Body of pancreas (tissue), 4 donors: ENCODE data around the gene FRAS1. TPM values are rescaled to one million over a fixed set of nuclear protein-coding genes. Genes with fewer than 3 reads are reported as not detected.
A peak's percentile ranks its signal among the peaks of the same experiment; 100 is the strongest.

Source experiments
- ATAC-seq: fragments of 150-250 bp; one replicate; pipeline ENCODE4 v1.9.1; 2016
- DNase-seq, 4 donors: peaks; one replicate each; pipeline ENCODE4 v3.0.0-alpha.2; 2019
- H3K27ac ChIP-seq, 4 donors: fragments of 200-600 bp; sonication (generic); 1 replicate in 3 of 4; 2 replicates in 1 of 4; pipeline versions ENCODE4 v1.5.1 to v1.6.1; 2016 to 2019; ENCODE audit warnings: mild to moderate bottlenecking in 1 of 4, mixed read lengths in 1 of 4, moderate library complexity in 1 of 4
- H3K27me3 ChIP-seq, 2 donors: fragments of 200-600 bp; sonication (generic); one replicate each; pipeline ENCODE4 v1.6.0; 2016; ENCODE audit warnings: mild to moderate bottlenecking in 1 of 2
- H3K36me3 ChIP-seq, 2 donors: fragments of 200-600 bp; sonication (generic); replicated peaks in 1 of 2; 2 replicates each; pipeline ENCODE4 v1.5.1; 2016; ENCODE audit warnings: low read depth in 2 of 2; ENCODE audit not compliant: insufficient read depth in 1 of 2
- H3K4me1 ChIP-seq: fragments of 200-600 bp; sonication (generic); one replicate; pipeline ENCODE4 v1.6.0; 2016
- H3K4me3 ChIP-seq, 2 donors: fragments of 200-600 bp; sonication (generic); 1 replicate in 1 of 2; 2 replicates in 1 of 2; pipeline ENCODE4 v1.5.1; 2016 to 2019
- H3K9me3 ChIP-seq, 3 donors: fragments of 200-600 bp; sonication (generic); 1 replicate in 2 of 3; 2 replicates in 1 of 3; pipeline ENCODE4 v1.5.1; 2016
- POLR2A ChIP-seq, 3 donors: fragments of 450-650 bp; IDR thresholded peaks; one replicate each; pipeline ENCODE4 v1.6.1; 2016; ENCODE audit warnings: antibody characterized with exemption in 3 of 3, mild to moderate bottlenecking in 2 of 3
- whole genome bisulfite sequencing, 2 donors: methylation state at CpG; one replicate each; pipeline ENCODE4 v1.1.5; 2017; 5-methylcytosine and 5-hydroxymethylcytosine counted together
- intact Hi-C: fragments of 100-400 bp; cut with DNase I; formaldehyde crosslinking; loops from one replicate; pipeline ENCODE4 v1.15.1; 2023
- total RNA-seq, 2 donors: library from RNA; depleted of rRNA; stranded (reverse); fragments of >200 nt; gene quantifications; one replicate each; pipeline ENCODE4 v1.1.0, GENCODE V29; 2016
- TF ChIP-seq, protein P1 (sequence below), 7 experiments: fragments of 450-650 bp in 4 of 7; fragments of 200-600 bp in 3 of 7; sonication (generic) in 3 of 7; IDR thresholded peaks; one replicate each; pipeline ENCODE4 v1.5.1; 2016 to 2019; ENCODE audit warnings: antibody characterized with exemption in 7 of 7

The FRAS1 gene
- total RNA-seq, 2 donors from 2014 or later, result 22.6 to 24.4 TPM

DNA sequence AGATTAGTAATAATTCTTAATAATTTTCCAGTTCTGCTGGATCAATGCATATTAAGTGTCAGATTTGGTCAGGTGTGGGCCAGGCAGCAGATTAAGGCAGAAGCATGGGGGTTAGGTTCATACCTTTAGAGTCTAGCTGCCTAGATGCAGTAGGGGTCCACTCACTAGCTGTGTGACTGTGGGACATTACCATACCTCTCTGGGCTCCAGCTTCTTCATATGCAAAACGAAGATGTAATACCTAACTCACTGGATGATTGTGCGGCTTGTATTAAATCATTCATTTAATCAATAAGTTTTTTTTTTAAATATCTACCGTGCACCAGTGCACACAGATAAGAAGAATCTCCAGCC lies 495.9 kb downstream of the FRAS1 start:
- Histone ChIP-seq H3K9me3 (no peaks in the 10 kb centered on the region), H3K27me3 (no peaks in the 10 kb centered on the region), H3K4me1 (peaks cover 10% of the 10 kb centered on the region), H3K36me3 (no peaks in the 10 kb centered on the region), H3K4me3 (no peak overlapping the region), H3K27ac (peak overlapping the region; percentile 52 to 91 (median 90))
- DNase-seq (no peak), ATAC-seq (no peak)
- intact Hi-C loops, result no loop called here
- WGBS, 2 donors, result 51 to 60% methylated on average over 3 of the region's 3 CpGs
- TF ChIP-seq, protein P1, sequence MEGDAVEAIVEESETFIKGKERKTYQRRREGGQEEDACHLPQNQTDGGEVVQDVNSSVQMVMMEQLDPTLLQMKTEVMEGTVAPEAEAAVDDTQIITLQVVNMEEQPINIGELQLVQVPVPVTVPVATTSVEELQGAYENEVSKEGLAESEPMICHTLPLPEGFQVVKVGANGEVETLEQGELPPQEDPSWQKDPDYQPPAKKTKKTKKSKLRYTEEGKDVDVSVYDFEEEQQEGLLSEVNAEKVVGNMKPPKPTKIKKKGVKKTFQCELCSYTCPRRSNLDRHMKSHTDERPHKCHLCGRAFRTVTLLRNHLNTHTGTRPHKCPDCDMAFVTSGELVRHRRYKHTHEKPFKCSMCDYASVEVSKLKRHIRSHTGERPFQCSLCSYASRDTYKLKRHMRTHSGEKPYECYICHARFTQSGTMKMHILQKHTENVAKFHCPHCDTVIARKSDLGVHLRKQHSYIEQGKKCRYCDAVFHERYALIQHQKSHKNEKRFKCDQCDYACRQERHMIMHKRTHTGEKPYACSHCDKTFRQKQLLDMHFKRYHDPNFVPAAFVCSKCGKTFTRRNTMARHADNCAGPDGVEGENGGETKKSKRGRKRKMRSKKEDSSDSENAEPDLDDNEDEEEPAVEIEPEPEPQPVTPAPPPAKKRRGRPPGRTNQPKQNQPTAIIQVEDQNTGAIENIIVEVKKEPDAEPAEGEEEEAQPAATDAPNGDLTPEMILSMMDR (IDR thresholded peaks at IDR 0.05), result no peak
- TF ChIP-seq POLR2A (IDR thresholded peaks at IDR 0.05), result no peak

DNA sequence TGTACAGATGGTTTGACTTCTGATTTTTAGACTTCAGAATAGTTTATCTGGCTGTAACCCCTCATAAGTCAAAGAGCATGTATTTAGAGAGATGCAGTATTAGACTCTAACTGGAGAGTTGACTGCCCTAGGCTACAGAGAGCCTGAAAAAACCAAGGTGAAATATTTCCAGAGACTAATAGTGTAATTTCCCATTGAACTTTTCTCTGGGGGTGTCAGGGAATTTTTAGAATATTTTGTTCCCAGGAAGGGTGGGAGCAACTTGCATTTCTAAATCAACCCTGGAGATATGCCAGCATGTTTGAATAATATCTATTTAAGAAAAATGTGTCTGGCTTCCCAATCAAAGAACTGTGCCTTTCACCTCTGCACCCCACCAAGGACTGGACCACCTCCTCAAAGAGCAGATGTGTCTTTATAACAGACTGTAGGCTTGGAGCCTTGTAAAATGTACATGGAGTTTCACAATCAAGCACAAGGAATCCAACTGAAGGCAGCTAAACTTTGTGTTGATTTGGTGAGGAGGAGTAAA lies 496.5 kb downstream of the FRAS1 start:
- TF ChIP-seq, protein P1 (IDR thresholded peaks at IDR 0.05), result no peak
- no peak for TF ChIP-seq POLR2A (IDR thresholded peaks at IDR 0.05)
- H3K4me1 ChIP-seq, result peaks cover 10% of the 10 kb centered on the region
- H3K27ac ChIP-seq, result peak overlapping the region; percentile 45 to 91 (median 90)
- H3K9me3 ChIP-seq, result no peaks in the 10 kb centered on the region
- no peaks in the 10 kb centered on the region for H3K36me3 ChIP-seq
- ATAC-seq (no peak), DNase-seq (no peak)
- no peaks in the 10 kb centered on the region for H3K27me3 ChIP-seq
- intact Hi-C loops, result no loop called here
- no peak overlapping the region for H3K4me3 ChIP-seq

DNA sequence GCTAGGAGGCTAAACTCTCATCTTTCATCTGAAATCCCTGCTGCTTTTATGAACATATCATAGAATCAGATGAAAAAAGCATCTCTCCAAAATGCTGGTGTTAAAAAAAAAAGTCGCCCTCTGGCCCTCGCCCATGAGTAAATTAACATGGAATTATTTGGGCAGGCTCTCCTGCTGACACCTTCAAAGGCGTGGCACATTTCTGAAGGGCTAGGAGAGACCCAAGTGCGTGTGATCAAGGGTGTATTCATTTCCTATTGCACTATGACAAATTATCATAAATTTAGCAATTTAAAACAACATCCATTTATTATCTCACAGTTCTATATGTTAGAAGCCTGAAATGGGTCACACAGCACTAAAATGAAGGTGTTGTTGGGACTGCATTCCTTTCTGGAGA lies 499.5 kb downstream of the FRAS1 start:
- no peaks in the 10 kb centered on the region for H3K36me3 ChIP-seq
- H3K4me1 ChIP-seq, result peaks cover 18% of the 10 kb centered on the region
- DNase-seq (no peak), ATAC-seq (no peak)
- intact Hi-C loops, result no loop called here
- H3K4me3 ChIP-seq, result no peak overlapping the region
- no peaks in the 10 kb centered on the region for H3K9me3 ChIP-seq
- no peaks in the 10 kb centered on the region for H3K27me3 ChIP-seq
- TF ChIP-seq, protein P1 (IDR thresholded peaks at IDR 0.05), result no peak
- no peak for TF ChIP-seq POLR2A (IDR thresholded peaks at IDR 0.05)
- H3K27ac ChIP-seq, result peak overlapping the region in 1 of 4 donors; percentile 31
- WGBS, 2 donors, result 78 to 94% methylated on average over 4 of the region's 4 CpGs

DNA sequence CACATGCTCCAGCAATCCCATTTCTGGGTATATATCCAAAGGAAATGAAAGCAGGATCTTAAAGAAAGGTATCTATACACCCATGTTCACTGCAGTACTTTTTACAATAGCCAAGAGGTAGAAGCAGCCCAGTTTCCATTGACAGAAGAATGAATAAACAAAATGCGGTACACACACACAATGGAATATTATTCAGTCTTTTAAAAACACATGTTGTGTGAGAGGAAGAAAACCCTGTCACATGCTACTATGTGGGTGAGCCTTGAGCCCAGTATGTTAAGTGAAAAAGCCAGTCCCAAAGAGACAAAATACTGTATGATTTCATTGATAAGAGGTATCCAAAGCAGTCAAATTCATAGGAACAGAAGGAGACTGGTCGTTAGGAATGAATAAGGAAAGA lies 500.7 kb downstream of the FRAS1 start:
- no peaks in the 10 kb centered on the region for H3K9me3 ChIP-seq
- H3K4me1 ChIP-seq, result peaks cover 24% of the 10 kb centered on the region
- 67 to 75% methylated on average over 2 of the region's 2 CpGs for WGBS, 2 donors
- intact Hi-C loops, result no loop called here
- no peaks in the 10 kb centered on the region for H3K36me3 ChIP-seq
- H3K27me3 ChIP-seq, result no peaks in the 10 kb centered on the region
- H3K27ac ChIP-seq, result no peak overlapping the region
- H3K4me3 ChIP-seq, result no peak overlapping the region
- ATAC-seq (no peak), DNase-seq (no peak)
- TF ChIP-seq, protein P1 (IDR thresholded peaks at IDR 0.05), result no peak
- TF ChIP-seq POLR2A (IDR thresholded peaks at IDR 0.05), result no peak

DNA sequence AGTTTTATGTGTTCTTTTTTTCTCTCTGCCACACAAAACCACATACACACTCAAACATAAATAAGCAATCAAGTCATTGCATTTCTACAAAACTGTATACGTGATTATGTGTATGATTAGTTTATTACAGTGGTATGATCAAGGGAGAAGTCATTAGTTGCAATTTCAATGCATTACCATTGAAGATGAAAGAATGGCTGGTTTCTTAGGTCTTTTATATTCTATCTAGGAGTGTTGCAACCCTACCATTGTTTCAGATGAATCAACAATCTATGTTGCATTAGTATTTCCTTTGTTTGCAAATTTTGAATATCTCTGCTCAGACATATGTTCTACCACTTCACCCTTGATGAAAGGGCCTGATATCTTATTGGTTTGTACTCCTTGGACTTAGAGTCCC lies 501.3 kb downstream of the FRAS1 start:
- intact Hi-C loops, result no loop called here
- no peak for DNase-seq
- WGBS, 2 donors, result 58 to 83% methylated on average over 1 of the region's 1 CpG
- ATAC-seq, result no peak
- Histone ChIP-seq H3K4me1 (peaks cover 24% of the 10 kb centered on the region), H3K4me3 (no peak overlapping the region), H3K27ac (no peak overlapping the region), H3K36me3 (no peaks in the 10 kb centered on the region), H3K9me3 (no peaks in the 10 kb centered on the region), H3K27me3 (no peaks in the 10 kb centered on the region)
- TF ChIP-seq, protein P1 (IDR thresholded peaks at IDR 0.05), result no peak
- TF ChIP-seq POLR2A (IDR thresholded peaks at IDR 0.05), result no peak
